NT2/D1 (cell line): ENCODE data around the gene BCL2L15.

Experiments
- SUZ12 ChIP-seq: IDR thresholded peaks from 2 replicates; pipeline ENCODE4 v1.6.1; 2011; ENCODE audit not compliant: insufficient read length, insufficient read depth; ENCODE audit errors: extremely low read depth
- YY1 ChIP-seq: IDR thresholded peaks from 2 replicates; pipeline ENCODE4 v1.6.1; 2011; ENCODE audit not compliant: insufficient read length, insufficient read depth

DNA sequence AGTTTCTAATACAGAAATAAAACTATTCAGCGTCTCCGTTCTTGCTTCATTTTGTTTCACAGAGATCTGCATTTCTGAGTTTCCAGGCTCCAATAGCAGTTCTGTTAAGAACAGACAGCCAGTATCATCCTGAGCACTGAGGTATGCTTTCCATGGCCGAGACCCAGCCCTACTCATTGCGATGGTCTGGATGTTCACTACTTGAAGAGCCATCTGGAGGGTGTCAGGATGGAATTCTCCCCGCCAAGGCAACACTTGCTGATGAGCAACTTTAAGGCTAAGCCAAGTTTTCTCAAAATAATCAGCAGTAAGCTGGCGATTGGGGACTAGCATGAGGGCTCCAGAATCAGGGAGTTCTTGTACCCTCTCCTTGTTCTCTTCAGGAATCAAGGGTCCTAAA is 7.7 kb upstream of the BCL2L15 start:
- no peak for TF ChIP-seq YY1
- no peak for TF ChIP-seq SUZ12
